Testis (tissue), 3 donors: Measurements from ENCODE around the gene HERPUD1. TPM values are rescaled to one million over a fixed set of nuclear protein-coding genes. Genes with fewer than 3 reads are reported as not detected.

ENCODE experiments used
- DNase-seq: peaks from one replicate; pipeline ENCODE4 v3.0.0-alpha.2; 2019
- H3K27ac ChIP-seq, 2 donors: fragments of 200-600 bp; sonication (generic); one replicate each; pipeline ENCODE4 v1.5.1; 2019
- H3K27me3 ChIP-seq: fragments of 200-600 bp; sonication (generic); one replicate; pipeline ENCODE4 v1.5.1; 2019
- H3K36me3 ChIP-seq: fragments of 200-600 bp; sonication (generic); one replicate; pipeline ENCODE4 v1.5.1; 2017; ENCODE audit warnings: low read depth; ENCODE audit errors: missing control alignments
- H3K4me1 ChIP-seq: fragments of 200-600 bp; sonication (generic); one replicate; pipeline ENCODE4 v1.5.1; 2019
- H3K4me3 ChIP-seq, 2 donors: fragments of 200-600 bp; sonication (generic); one replicate each; pipeline ENCODE4 v1.5.1; 2017 to 2019
- H3K9me3 ChIP-seq: fragments of 200-600 bp; sonication (generic); one replicate; pipeline ENCODE4 v1.5.1; 2017
- POLR2A ChIP-seq: fragments of 450-650 bp; IDR thresholded peaks from one replicate; pipeline ENCODE4 v1.6.1; 2017; ENCODE audit warnings: antibody characterized with exemption, mild to moderate bottlenecking, moderate library complexity
- WGBS, 2 donors: methylation state at CpG; one replicate each; pipeline ENCODE4 v1.1.5; 2018; 5-methylcytosine and 5-hydroxymethylcytosine counted together
- intact Hi-C: fragments of 100-400 bp; cut with DNase I; formaldehyde crosslinking; loops from one replicate; pipeline ENCODE4 v1.15.1; 2023; ENCODE audit warnings: low total_unique reads
- polyA plus RNA-seq: library from polyadenylated mRNA; stranded (reverse); fragments of 350-450 nt; fragmentation: Illumina TruSeq; extraction: RNeasy Lipid Tissue Mini Kit (QIAGEN cat#74804); gene quantifications from one replicate; pipeline ENCODE4 v1.2.3, GENCODE V29; 2014; ENCODE audit warnings: low read depth, low replicate concordance; ENCODE audit not compliant: insufficient read depth
- total RNA-seq, 2 donors: library from RNA; depleted of rRNA; stranded (reverse); fragments of >200 nt; gene quantifications; one replicate each; pipeline ENCODE4 v1.2.3, GENCODE V29; 2016
- TF ChIP-seq, protein P1 (sequence below), 3 experiments: fragments of 450-650 bp in 2 of 3; fragments of 200-600 bp in 1 of 3; sonication (generic) in 1 of 3; IDR thresholded peaks; one replicate each; pipeline ENCODE4 v1.5.1; 2016 to 2019; ENCODE audit warnings: antibody characterized with exemption in 3 of 3, mild to moderate bottlenecking in 2 of 3, moderate library complexity in 1 of 3

Gene HERPUD1
- total and polyA plus RNA-seq, 3 donors from 2014 or later: 68.0 to 90.8 (median 88.9) TPM

GRCh38 chr16:56914896-56915295 is 17.0 kb upstream of the HERPUD1 start:
- H3K4me1 ChIP-seq: peaks cover 5% of the 10 kb centered on the region

GRCh38 chr16:56915336-56916119 is 16.4 kb upstream of the HERPUD1 start:
- no peak for TF ChIP-seq POLR2A
- TF ChIP-seq, protein P1, sequence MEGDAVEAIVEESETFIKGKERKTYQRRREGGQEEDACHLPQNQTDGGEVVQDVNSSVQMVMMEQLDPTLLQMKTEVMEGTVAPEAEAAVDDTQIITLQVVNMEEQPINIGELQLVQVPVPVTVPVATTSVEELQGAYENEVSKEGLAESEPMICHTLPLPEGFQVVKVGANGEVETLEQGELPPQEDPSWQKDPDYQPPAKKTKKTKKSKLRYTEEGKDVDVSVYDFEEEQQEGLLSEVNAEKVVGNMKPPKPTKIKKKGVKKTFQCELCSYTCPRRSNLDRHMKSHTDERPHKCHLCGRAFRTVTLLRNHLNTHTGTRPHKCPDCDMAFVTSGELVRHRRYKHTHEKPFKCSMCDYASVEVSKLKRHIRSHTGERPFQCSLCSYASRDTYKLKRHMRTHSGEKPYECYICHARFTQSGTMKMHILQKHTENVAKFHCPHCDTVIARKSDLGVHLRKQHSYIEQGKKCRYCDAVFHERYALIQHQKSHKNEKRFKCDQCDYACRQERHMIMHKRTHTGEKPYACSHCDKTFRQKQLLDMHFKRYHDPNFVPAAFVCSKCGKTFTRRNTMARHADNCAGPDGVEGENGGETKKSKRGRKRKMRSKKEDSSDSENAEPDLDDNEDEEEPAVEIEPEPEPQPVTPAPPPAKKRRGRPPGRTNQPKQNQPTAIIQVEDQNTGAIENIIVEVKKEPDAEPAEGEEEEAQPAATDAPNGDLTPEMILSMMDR (IDR thresholded peaks at IDR 0.05): no peak
- Histone ChIP-seq H3K4me1 (peaks cover 5% of the 10 kb centered on the region), H3K36me3 (no peaks in the 10 kb centered on the region), H3K9me3 (no peaks in the 10 kb centered on the region), H3K4me3 (no peak overlapping the region), H3K27ac (no peak overlapping the region), H3K27me3 (no peaks in the 10 kb centered on the region)
- DNase-seq: peak; percentile 45
- intact Hi-C loops: no loop called here
- 53 to 56% methylated on average over 9 to 13 of the region's 13 CpGs for WGBS, 2 donors

More at GRCh38 chr16:56914896-56915295, 17.0 kb upstream of the HERPUD1 start:
- H3K27me3 ChIP-seq: no peaks in the 10 kb centered on the region
- WGBS, 2 donors: 85 to 86% methylated on average over 7 of the region's 7 CpGs
- intact Hi-C loops: no loop called here
- no peak for DNase-seq
- no peaks in the 10 kb centered on the region for H3K9me3 ChIP-seq
- no peak overlapping the region for H3K4me3 ChIP-seq
- H3K27ac ChIP-seq: no peak overlapping the region
- no peaks in the 10 kb centered on the region for H3K36me3 ChIP-seq
- TF ChIP-seq POLR2A: no peak
- TF ChIP-seq, protein P1 (IDR thresholded peaks at IDR 0.05): no peak

GRCh38 chr16:56916571-56917403 is 15.2 kb upstream of the HERPUD1 start:
- Histone ChIP-seq H3K4me1 (peaks cover 5% of the 10 kb centered on the region), H3K9me3 (no peaks in the 10 kb centered on the region), H3K36me3 (no peaks in the 10 kb centered on the region), H3K4me3 (no peak overlapping the region), H3K27me3 (no peaks in the 10 kb centered on the region), H3K27ac (no peak overlapping the region)
- WGBS, 2 donors: 69 to 82% methylated on average over 5 of the region's 5 CpGs
- TF ChIP-seq, protein P1 (IDR thresholded peaks at IDR 0.05): no peak
- TF ChIP-seq POLR2A: no peak
- no peak for DNase-seq
- intact Hi-C loops: no loop called here

DNA sequence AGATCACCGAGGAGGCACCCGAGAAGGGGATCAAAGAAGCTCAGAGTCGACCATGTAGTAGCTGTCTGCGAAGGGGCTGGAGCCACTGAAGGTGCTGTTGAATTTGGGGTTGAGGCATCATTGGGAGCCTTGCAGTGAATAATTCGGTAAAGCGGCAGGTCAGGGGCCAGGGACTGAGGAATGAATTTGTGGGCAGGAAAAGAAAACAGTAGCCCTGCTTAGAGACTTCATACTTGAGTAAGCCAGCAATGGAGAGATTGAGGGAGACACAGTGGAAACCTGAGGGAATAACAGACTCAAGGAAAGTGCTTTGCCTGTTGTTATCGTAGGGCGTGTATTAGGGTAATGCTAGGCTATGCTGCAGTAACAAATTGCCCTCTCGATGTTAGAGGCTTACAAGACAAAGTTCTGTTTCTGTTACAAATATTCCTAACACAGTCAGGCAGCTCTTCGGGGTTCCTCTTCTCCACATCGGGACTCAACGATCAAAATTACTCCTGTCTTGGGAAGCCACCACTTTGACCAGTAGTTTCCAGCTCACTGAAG is 13.4 kb upstream of the HERPUD1 start:
- Histone ChIP-seq H3K4me1 (no peaks in the 10 kb centered on the region), H3K9me3 (no peaks in the 10 kb centered on the region), H3K36me3 (no peaks in the 10 kb centered on the region), H3K4me3 (no peak overlapping the region), H3K27ac (no peak overlapping the region), H3K27me3 (no peaks in the 10 kb centered on the region)
- no peak for DNase-seq
- TF ChIP-seq, protein P1 (IDR thresholded peaks at IDR 0.05): no peak
- TF ChIP-seq POLR2A: no peak
- WGBS, 2 donors: 70 to 76% methylated on average over 12 of the region's 12 CpGs
- intact Hi-C loops: no loop called here
